CMK (cell line): ENCODE data around the gene HOXB5.

Experiments
- DNase-seq: peaks from one replicate; pipeline ENCODE4 v3.0.0-alpha.2; 2010; ENCODE audit warnings: low read depth

Gene HOXB5

GRCh38 chr17:48615963-48616716, 22.6 kb upstream of the HOXB5 start:
- DNase-seq, result no peak

- DNase-seq, result no peak
Observed at GRCh38 chr17:48615047-48615962, 21.7 kb upstream of the HOXB5 start, which contains the start of gene HOXB8. TSS of gene HOXB8 (minus strand) at chr17:48615292. CDS start at chr17:48614704, 588 bp downstream.

- no peak for DNase-seq
Observed at GRCh38 chr17:48613862-48614694, 20.5 kb upstream of the HOXB5 start.

- no peak for DNase-seq
Observed at GRCh38 chr17:48612854-48613691, 19.5 kb upstream of the HOXB5 start.

GRCh38 chr17:48612456-48612853, 18.9 kb upstream of the HOXB5 start:
- DNase-seq, result no peak

GRCh38 chr17:48611681-48612455, 18.3 kb upstream of the HOXB5 start:
- DNase-seq, result no peak

- DNase-seq, result no peak
Observed at GRCh38 chr17:48611213-48611612, 17.6 kb upstream of the HOXB5 start.

GRCh38 chr17:48610282-48611211, 17.0 kb upstream of the HOXB5 start, which contains the start of gene HOXB7:
TSS of gene HOXB7 (minus strand) at chr17:48611017. CDS start at chr17:48610918, 99 bp downstream.
- DNase-seq, result no peak

GRCh38 chr17:48609759-48610281, 16.2 kb upstream of the HOXB5 start:
- no peak for DNase-seq

- DNase-seq, result no peak
Observed at GRCh38 chr17:48609033-48609432, 15.5 kb upstream of the HOXB5 start.

GRCh38 chr17:48608494-48608834, 14.9 kb upstream of the HOXB5 start:
- no peak for DNase-seq

GRCh38 chr17:48606892-48607614, 13.5 kb upstream of the HOXB5 start:
- no peak for DNase-seq

GRCh38 chr17:48605991-48606891, 12.7 kb upstream of the HOXB5 start:
- no peak for DNase-seq

- no peak for DNase-seq
Observed at GRCh38 chr17:48605409-48605919, 11.9 kb upstream of the HOXB5 start.

- no peak for DNase-seq
Observed at GRCh38 chr17:48604770-48605329, 11.3 kb upstream of the HOXB5 start, which contains the start of gene HOXB6. TSS of gene HOXB6 (minus strand) at chr17:48604986. CDS start at chr17:48598150, 6,836 bp downstream.

- no peak for DNase-seq
Observed at GRCh38 chr17:48603959-48604769, 10.6 kb upstream of the HOXB5 start.
